ENCODE data around the gene PBXIP1. TPM values are rescaled to one million over a fixed set of nuclear protein-coding genes. Genes with fewer than 3 reads are reported as not detected.
A peak's percentile ranks its signal among the peaks of the same experiment; 100 is the strongest.

The PBXIP1 gene
- total and polyA plus RNA-seq, 2 of the 13 experiments (the other 11 are each of a cell fraction or from before 2014, with no cell fraction given): 16.3 to 31.9 TPM

DNA sequence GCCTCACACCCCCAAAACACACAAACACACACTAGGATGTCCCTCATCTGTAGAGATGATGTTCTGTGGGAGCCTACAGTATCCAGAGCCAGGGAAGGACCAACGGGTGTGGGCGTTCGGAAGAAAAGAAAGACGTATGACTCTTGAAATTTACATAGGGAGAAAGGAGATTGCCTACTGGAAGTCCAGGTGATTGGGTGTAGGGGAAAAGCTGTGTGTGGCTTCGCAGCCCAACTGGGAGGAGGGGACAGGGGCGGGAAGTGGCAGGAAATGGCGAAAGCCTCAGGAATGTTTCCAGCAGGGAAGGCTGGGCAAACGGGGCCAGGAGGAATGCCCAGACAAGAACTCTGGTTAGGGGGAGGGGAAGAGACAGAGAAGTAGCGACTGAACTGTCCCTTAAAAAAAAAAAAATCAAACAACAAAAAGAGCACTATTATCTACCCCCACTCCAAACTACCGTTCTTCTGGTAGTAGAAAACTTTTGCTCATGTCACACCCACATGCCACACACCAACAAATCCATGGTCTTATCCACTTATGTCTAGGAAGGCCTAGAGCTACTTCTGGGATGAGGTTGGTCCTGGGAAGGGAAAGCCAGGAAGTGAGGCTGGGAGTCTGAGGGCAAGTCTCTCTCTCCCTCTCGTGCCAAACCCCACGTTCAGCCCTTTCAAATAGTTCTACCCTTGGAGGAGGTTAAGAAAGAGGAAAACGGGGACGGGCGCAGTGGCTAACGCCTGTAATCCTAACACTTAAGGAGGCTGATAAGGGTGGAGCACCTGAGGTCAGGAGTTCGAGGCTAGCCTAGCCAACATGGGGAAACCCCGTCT lies 16.8 kb upstream of the PBXIP1 start (continued):
- TF ChIP-seq, protein P1, sequence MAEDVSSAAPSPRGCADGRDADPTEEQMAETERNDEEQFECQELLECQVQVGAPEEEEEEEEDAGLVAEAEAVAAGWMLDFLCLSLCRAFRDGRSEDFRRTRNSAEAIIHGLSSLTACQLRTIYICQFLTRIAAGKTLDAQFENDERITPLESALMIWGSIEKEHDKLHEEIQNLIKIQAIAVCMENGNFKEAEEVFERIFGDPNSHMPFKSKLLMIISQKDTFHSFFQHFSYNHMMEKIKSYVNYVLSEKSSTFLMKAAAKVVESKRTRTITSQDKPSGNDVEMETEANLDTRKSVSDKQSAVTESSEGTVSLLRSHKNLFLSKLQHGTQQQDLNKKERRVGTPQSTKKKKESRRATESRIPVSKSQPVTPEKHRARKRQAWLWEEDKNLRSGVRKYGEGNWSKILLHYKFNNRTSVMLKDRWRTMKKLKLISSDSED (CRISPR knock-in tag; IDR thresholded peaks at IDR 0.05): no peak
- no peak for TF ChIP-seq ZNF883 (CRISPR knock-in tag; IDR thresholded peaks at IDR 0.05; ENCODE audit: not compliant biosample characterization)
- TF ChIP-seq, protein P2, sequence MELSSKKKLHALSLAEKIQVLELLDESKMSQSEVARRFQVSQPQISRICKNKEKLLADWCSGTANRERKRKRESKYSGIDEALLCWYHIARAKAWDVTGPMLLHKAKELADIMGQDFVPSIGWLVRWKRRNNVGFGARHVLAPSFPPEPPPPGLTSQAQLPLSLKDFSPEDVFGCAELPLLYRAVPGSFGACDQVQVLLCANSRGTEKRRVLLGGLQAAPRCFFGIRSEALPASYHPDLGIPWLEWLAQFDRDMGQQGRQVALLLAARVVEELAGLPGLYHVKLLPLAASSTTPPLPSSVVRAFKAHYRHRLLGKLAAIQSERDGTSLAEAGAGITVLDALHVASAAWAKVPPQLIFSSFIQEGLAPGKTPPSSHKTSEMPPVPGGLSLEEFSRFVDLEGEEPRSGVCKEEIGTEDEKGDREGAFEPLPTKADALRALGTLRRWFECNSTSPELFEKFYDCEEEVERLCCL (CRISPR knock-in tag; IDR thresholded peaks at IDR 0.05; ENCODE audit: borderline replicate concordance): no peak
- no peak for TF ChIP-seq ZNF777 (CRISPR knock-in tag; IDR thresholded peaks at IDR 0.05)
- TF ChIP-seq, protein P3, sequence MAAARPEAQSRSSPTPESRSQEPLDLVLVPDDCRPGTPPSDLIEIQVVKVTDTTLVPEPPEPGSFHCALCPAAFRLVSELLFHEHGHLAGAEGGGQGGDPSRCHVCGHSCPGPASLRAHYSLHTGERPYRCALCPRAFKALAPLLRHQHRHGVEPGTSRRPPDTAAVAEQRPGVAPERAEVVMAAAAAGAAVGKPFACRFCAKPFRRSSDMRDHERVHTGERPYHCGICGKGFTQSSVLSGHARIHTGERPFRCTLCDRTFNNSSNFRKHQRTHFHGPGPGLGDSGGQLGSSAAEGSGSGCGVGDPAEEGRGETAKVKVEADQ (CRISPR knock-in tag; IDR thresholded peaks at IDR 0.05; ENCODE audit: borderline replicate concordance): 0 out of 2 replicates have a peak, but pooled peaks have one; percentile 30
- TF ChIP-seq ZKSCAN5 (CRISPR knock-in tag; IDR thresholded peaks at IDR 0.05): no peak
- no peak for TF ChIP-seq CCAR2 (optimal IDR thresholded peaks at IDR 0.05; ENCODE audit: low read depth, low read length)
- peak; percentile 55; the same call in 1 of the 2 replicates for TF ChIP-seq GATAD1 (CRISPR knock-in tag; IDR thresholded peaks at IDR 0.05)
- no peak for TF ChIP-seq KDM3A (CRISPR knock-in tag; IDR thresholded peaks at IDR 0.05; ENCODE audit: low read depth)
- TF ChIP-seq, protein P4, sequence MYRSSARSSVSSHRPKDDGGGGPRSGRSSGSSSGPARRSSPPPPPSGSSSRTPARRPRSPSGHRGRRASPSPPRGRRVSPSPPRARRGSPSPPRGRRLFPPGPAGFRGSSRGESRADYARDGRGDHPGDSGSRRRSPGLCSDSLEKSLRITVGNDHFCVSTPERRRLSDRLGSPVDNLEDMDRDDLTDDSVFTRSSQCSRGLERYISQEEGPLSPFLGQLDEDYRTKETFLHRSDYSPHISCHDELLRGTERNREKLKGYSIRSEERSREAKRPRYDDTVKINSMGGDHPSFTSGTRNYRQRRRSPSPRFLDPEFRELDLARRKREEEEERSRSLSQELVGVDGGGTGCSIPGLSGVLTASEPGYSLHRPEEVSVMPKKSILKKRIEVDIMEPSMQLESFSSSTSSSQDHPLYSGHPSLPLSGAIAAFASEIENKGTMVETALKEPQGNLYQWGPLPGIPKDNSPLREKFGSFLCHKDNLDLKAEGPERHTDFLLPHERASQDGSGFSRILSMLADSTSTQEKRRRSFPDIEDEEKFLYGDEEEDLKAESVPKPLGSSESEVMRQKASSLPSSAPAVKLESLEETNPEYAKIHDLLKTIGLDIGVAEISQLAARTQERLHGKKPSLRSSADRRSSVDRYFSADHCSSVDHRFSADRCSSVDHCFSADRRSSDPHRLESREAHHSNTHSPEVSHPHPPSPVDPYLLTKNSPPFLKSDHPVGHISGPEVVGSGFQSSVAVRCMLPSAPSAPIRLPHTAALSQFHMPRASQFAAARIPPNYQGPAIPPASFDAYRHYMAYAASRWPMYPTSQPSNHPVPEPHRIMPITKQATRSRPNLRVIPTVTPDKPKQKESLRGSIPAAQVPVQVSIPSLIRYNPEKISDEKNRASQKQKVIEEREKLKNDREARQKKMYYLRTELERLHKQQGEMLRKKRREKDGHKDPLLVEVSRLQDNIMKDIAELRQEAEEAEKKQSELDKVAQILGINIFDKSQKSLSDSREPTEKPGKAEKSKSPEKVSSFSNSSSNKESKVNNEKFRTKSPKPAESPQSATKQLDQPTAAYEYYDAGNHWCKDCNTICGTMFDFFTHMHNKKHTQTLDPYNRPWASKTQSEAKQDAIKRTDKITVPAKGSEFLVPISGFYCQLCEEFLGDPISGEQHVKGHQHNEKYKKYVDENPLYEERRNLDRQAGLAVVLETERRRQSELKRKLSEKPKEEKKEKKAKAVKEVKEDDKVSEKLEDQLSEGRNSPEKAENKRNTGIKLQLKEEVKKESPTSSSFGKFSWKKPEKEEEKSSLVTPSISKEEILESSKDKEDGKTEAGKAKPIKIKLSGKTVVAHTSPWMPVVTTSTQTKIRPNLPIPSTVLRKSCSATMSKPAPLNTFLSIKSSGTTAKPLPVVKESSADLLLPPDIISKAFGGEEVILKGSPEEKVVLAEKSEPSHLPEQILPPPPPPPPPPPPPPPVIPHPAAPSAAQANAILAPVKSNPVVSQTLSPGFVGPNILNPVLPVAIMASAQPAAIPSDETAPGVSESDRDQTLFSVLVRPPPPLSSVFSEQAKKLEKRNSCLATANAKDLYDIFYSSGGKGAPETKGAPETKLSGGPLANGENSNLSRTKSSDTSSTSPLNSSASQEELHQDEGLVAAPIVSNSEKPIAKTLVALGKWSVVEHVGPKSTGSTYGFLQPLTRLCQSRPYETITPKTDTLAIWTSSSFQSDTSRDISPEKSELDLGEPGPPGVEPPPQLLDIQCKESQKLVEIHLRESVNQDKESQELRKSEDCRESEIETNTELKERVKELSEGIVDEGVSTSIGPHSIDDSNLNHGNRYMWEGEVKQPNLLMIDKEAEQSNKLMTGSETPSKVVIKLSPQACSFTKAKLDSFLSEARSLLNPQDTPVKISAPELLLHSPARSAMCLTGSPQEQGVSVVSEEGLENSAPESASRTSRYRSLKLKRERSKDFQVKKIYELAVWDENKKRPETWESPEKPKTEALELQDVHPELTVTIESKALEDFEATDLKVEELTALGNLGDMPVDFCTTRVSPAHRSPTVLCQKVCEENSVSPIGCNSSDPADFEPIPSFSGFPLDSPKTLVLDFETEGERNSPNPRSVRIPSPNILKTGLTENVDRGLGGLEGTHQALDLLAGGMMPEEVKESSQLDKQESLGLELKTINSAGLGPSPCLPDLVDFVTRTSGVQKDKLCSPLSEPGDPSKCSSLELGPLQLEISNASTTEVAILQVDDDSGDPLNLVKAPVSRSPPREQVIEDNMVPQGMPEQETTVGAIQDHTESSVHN (CRISPR knock-in tag; IDR thresholded peaks at IDR 0.05): 0 out of 2 replicates have a peak, but pooled peaks have one; percentile 41
- no peak for TF ChIP-seq ZNF781 (CRISPR knock-in tag; IDR thresholded peaks at IDR 0.05; ENCODE audit: borderline replicate concordance, not compliant biosample characterization)
- TF ChIP-seq ZSCAN12 (CRISPR knock-in tag; IDR thresholded peaks at IDR 0.05): no peak
- TF ChIP-seq, protein P5, sequence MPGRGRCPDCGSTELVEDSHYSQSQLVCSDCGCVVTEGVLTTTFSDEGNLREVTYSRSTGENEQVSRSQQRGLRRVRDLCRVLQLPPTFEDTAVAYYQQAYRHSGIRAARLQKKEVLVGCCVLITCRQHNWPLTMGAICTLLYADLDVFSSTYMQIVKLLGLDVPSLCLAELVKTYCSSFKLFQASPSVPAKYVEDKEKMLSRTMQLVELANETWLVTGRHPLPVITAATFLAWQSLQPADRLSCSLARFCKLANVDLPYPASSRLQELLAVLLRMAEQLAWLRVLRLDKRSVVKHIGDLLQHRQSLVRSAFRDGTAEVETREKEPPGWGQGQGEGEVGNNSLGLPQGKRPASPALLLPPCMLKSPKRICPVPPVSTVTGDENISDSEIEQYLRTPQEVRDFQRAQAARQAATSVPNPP (CRISPR knock-in tag; IDR thresholded peaks at IDR 0.05): no peak
- TF ChIP-seq TBP (CRISPR knock-in tag; IDR thresholded peaks at IDR 0.05): no peak
